HepG2 (cell line): ENCODE measurements around the gene CYTH2. TPM values are rescaled to one million over a fixed set of nuclear protein-coding genes. Genes with fewer than 3 reads are reported as not detected.

ENCODE experiments used
- FOSL1 ChIP-seq: sonication (generic); formaldehyde crosslinking; IDR thresholded peaks from 2 replicates; pipeline ENCODE4 v1.9.0; 2021; ENCODE audit warnings: missing genetic modification reagents, borderline replicate concordance
- HINFP ChIP-seq: sonication (generic); formaldehyde crosslinking; IDR thresholded peaks from 2 replicates; pipeline ENCODE4 v1.4.0; 2020; ENCODE audit warnings: low read depth, mild to moderate bottlenecking, missing genetic modification reagents
- HMGXB4 ChIP-seq, 2 experiments: sonication (generic) in 1 of 2; formaldehyde crosslinking in 1 of 2; IDR thresholded peaks; 2 replicates each; pipeline versions ENCODE4 v1.4.0 to v1.6.1; 2018 to 2020; ENCODE audit warnings: missing genetic modification reagents in 2 of 2, borderline replicate concordance in 1 of 2, low read depth in 1 of 2, mild to moderate bottlenecking in 1 of 2, missing biosample characterization in 1 of 2
- MLX ChIP-seq: IDR thresholded peaks from 2 replicates; pipeline ENCODE4 v1.6.1; 2016
- NPAS2 ChIP-seq: sonication (generic); formaldehyde crosslinking; IDR thresholded peaks from 2 replicates; pipeline ENCODE4 v1.8.0; 2022; ENCODE audit warnings: mild to moderate bottlenecking, missing genetic modification reagents, borderline replicate concordance
- POGZ ChIP-seq: sonication (generic); formaldehyde crosslinking; IDR thresholded peaks from 2 replicates; pipeline ENCODE4 v1.4.0; 2020; ENCODE audit warnings: mild to moderate bottlenecking, missing genetic modification reagents
- RNF219 ChIP-seq: sonication (generic); formaldehyde crosslinking; IDR thresholded peaks from 2 replicates; pipeline ENCODE4 v1.5.0; 2020; ENCODE audit warnings: mild to moderate bottlenecking, missing genetic modification reagents
- TBP ChIP-seq: sonication (generic); formaldehyde crosslinking; IDR thresholded peaks from 2 replicates; pipeline ENCODE4 v1.5.0; 2020; ENCODE audit warnings: missing genetic modification reagents
- THYN1 ChIP-seq: sonication (generic); formaldehyde crosslinking; IDR thresholded peaks from 2 replicates; pipeline ENCODE4 v1.8.1; 2023; ENCODE audit warnings: low read depth, mild to moderate bottlenecking, moderate library complexity, missing genetic modification reagents, borderline replicate concordance
- ZBTB14 ChIP-seq: sonication (generic); formaldehyde crosslinking; IDR thresholded peaks from 2 replicates; pipeline ENCODE4 v1.4.0; 2020; ENCODE audit warnings: missing genetic modification reagents
- ZBTB43 ChIP-seq: sonication (generic); formaldehyde crosslinking; conservative IDR thresholded peaks from 2 replicates; pipeline ENCODE4 v1.4.0; 2020; ENCODE audit warnings: missing genetic modification reagents
- ZMYM4 ChIP-seq: sonication (generic); formaldehyde crosslinking; IDR thresholded peaks from 2 replicates; pipeline ENCODE4 v1.8.1; 2023; ENCODE audit warnings: mild to moderate bottlenecking, missing genetic modification reagents
- ZNF101 ChIP-seq: sonication (generic); formaldehyde crosslinking; IDR thresholded peaks from 2 replicates; pipeline ENCODE4 v1.4.0; 2020; ENCODE audit warnings: mild to moderate bottlenecking, low read depth, missing genetic modification reagents, borderline replicate concordance
- ZNF256 ChIP-seq: sonication (generic); formaldehyde crosslinking; conservative IDR thresholded peaks from 2 replicates; pipeline ENCODE4 v1.4.0; 2020; ENCODE audit warnings: missing genetic modification reagents
- ZNF557 ChIP-seq: sonication (generic); formaldehyde crosslinking; IDR thresholded peaks from 2 replicates; pipeline ENCODE4 v1.4.0; 2020; ENCODE audit warnings: missing genetic modification reagents
- ZNF672 ChIP-seq: sonication (generic); formaldehyde crosslinking; IDR thresholded peaks from 2 replicates; pipeline ENCODE4 v1.8.1; 2022; ENCODE audit warnings: missing genetic modification reagents
- ZNF740 ChIP-seq: sonication (generic); formaldehyde crosslinking; IDR thresholded peaks from 2 replicates; pipeline ENCODE4 v1.4.0; 2020; ENCODE audit warnings: missing genetic modification reagents
- ZNF776 ChIP-seq: sonication (generic); formaldehyde crosslinking; IDR thresholded peaks from 2 replicates; pipeline ENCODE4 v1.4.0; 2020; ENCODE audit warnings: mild to moderate bottlenecking, missing genetic modification reagents
- ZSCAN22 ChIP-seq: sonication (generic); formaldehyde crosslinking; IDR thresholded peaks from 2 replicates; pipeline ENCODE4 v1.4.0; 2020; ENCODE audit warnings: mild to moderate bottlenecking, missing genetic modification reagents
- polyA plus RNA-seq, 8 experiments: library from polyadenylated mRNA; depleted of rRNA in 3 of 8; stranded (reverse) in 7 of 8; unstranded in 1 of 8; fragments of >200 nt; fragmentation: Illumina TruSeq in 4 of 8; extraction: Trizol in 4 of 8; gene quantifications; 2 replicates each; pipeline versions ENCODE4 v1.2.1 to v1.2.3, GENCODE V29; 2011 to 2016; ENCODE audit warnings: low read depth in 4 of 8, missing spikeins in 1 of 8, mixed read lengths in 1 of 8; ENCODE audit not compliant: insufficient read depth in 1 of 8
- total RNA-seq, 5 experiments: library from RNA; depleted of rRNA; stranded (reverse); fragments of >200 nt; fragmentation: Illumina TruSeq; extraction: Trizol; gene quantifications; 2 replicates each; pipeline ENCODE4 v1.2.3, GENCODE V29; 2016; ENCODE audit warnings: low read depth in 1 of 5

CYTH2 gene
- total and polyA plus RNA-seq, 2 of the 13 experiments (the other 11 are each of a cell fraction or from before 2014, with no cell fraction given) = 16.5 to 39.3 TPM

- TF ChIP-seq RNF219 (CRISPR knock-in tag) (no peak), THYN1 (CRISPR knock-in tag) (no peak), TBP (CRISPR knock-in tag) (no peak), ZNF101 (CRISPR knock-in tag) (no peak), ZBTB14 (CRISPR knock-in tag) (no peak), ZMYM4 (CRISPR knock-in tag) (no peak), FOSL1 (CRISPR knock-in tag) (no peak), ZSCAN22 (CRISPR knock-in tag) (no peak), HINFP (CRISPR knock-in tag) (no peak), ZNF557 (CRISPR knock-in tag) (no peak), MLX (no peak), ZNF672 (CRISPR knock-in tag) (no peak), ZNF256 (CRISPR knock-in tag) (no peak), POGZ (CRISPR knock-in tag) (no peak), ZNF776 (no peak), NPAS2 (no peak), ZNF740 (CRISPR knock-in tag) (no peak), HMGXB4 (CRISPR knock-in tag; IDR thresholded peaks at IDR 0.05; ENCODE audit: borderline replicate concordance in 1 of 2, low read depth in 1 of 2) (no peak), ZBTB43 (CRISPR knock-in tag) (no peak)
Measured at GRCh38 chr19:48506138-48506733, 37.1 kb downstream of the CYTH2 start (continued).
